ENCODE data around the gene NCKAP5L. TPM values are rescaled to one million over a fixed set of nuclear protein-coding genes. Genes with fewer than 3 reads are reported as not detected.

NCKAP5L gene
- total RNA-seq, 4 donors from 2014 or later: 8.4 to 15.5 (median 10.4) TPM

GRCh38 chr12:49823350-49823749 lies 4.9 kb downstream of the NCKAP5L start:
- ATAC-seq (no peak), DNase-seq (no peak)
- H3K9me3 ChIP-seq: no peaks in the 10 kb centered on the region
- in situ Hi-C loops (cut with MboI; ENCODE audit: low sequenced_read_pairs in 4 of 4): no loop called here
- no peaks in the 10 kb centered on the region for H3K36me3 ChIP-seq
- peak overlapping the region in 1 of 4 donors; percentile 5 for H3K27ac ChIP-seq
- H3K27me3 ChIP-seq: no peaks in the 10 kb centered on the region
- peaks cover 48 to 75% of the 10 kb centered on the region in 2 donors for H3K4me1 ChIP-seq
- no peak overlapping the region for H3K4me3 ChIP-seq
- intact Hi-C loops (cut with DNase I; ENCODE audit: low total_unique reads): no loop called here
- TF ChIP-seq POLR2A (IDR thresholded peaks at IDR 0.05) (no peak), CTCF (IDR thresholded peaks at IDR 0.05 in 4 of 5, conservative IDR thresholded peaks at IDR 0.05 in 1 of 5) (no peak)

GRCh38 chr12:49821373-49822287 lies 6.6 kb downstream of the NCKAP5L start:
- TF ChIP-seq POLR2A (IDR thresholded peaks at IDR 0.05): no peak
- TF ChIP-seq CTCF (IDR thresholded peaks at IDR 0.05 in 4 of 5, conservative IDR thresholded peaks at IDR 0.05 in 1 of 5): no peak
- Histone ChIP-seq H3K4me3 (no peak overlapping the region), H3K27me3 (no peaks in the 10 kb centered on the region), H3K27ac (peak overlapping the region in 1 of 4 donors; percentile 29), H3K9me3 (no peaks in the 10 kb centered on the region), H3K36me3 (no peaks in the 10 kb centered on the region), H3K4me1 (peaks cover 37 to 65% of the 10 kb centered on the region in 2 donors)
- in situ Hi-C loops (cut with MboI; ENCODE audit: low sequenced_read_pairs in 4 of 4): no loop called here
- no peak for ATAC-seq
- DNase-seq: no peak
- intact Hi-C loops (cut with DNase I; ENCODE audit: low total_unique reads): no loop called here

GRCh38 chr12:49819786-49820185 lies 8.4 kb downstream of the NCKAP5L start:
- H3K4me1 ChIP-seq: peaks cover 24 to 47% of the 10 kb centered on the region in 2 donors
- H3K36me3 ChIP-seq: no peaks in the 10 kb centered on the region
- no peak overlapping the region for H3K4me3 ChIP-seq
- H3K9me3 ChIP-seq: no peaks in the 10 kb centered on the region
- peak overlapping the region in 2 of 4 donors; percentile 38 to 49 for H3K27ac ChIP-seq
- TF ChIP-seq POLR2A (IDR thresholded peaks at IDR 0.05) (no peak), CTCF (IDR thresholded peaks at IDR 0.05 in 4 of 5, conservative IDR thresholded peaks at IDR 0.05 in 1 of 5) (no peak)
- DNase-seq (no peak), ATAC-seq (peak in 1 of 2 donors; percentile 55)
- intact Hi-C loops (cut with DNase I; ENCODE audit: low total_unique reads): no loop called here
- in situ Hi-C loops (cut with MboI; ENCODE audit: low sequenced_read_pairs in 4 of 4): no loop called here
- no peaks in the 10 kb centered on the region for H3K27me3 ChIP-seq

DNA sequence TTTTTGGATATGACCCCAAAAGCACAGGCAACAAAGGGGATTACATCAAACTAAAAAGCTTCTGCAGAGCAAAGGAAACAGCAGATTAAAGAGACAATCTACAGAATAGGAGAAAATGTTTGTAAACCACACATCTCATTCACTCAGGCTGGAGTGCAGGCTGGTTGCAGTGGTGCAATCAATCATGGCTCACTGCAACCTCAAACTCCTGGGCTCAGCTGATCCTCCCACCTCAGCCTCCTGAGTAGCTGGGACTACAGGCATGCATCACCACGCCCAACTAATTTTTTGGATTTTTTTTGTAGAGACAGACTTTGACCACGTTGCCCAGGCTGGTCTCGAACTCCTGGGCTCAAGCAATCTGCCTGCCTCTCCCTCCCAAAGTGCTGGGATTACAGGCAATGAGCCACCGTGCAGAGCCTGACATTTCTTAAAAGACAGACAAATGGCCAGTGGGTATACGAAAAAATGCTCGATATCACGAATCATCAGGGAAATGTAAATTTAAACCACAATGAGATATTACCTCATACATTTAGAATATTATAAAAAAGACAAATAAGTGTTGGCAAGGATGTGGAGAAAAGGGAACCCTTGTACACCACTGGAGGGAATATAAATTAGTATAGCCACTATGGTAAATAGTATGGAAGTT lies 9.8 kb downstream of the NCKAP5L start:
- in situ Hi-C loops (cut with MboI; ENCODE audit: low sequenced_read_pairs in 4 of 4): no loop called here
- intact Hi-C loops (cut with DNase I; ENCODE audit: low total_unique reads): no loop called here
- TF ChIP-seq POLR2A (IDR thresholded peaks at IDR 0.05): no peak
- no peak for TF ChIP-seq CTCF (IDR thresholded peaks at IDR 0.05 in 4 of 5, conservative IDR thresholded peaks at IDR 0.05 in 1 of 5)
- Histone ChIP-seq H3K4me3 (no peak overlapping the region), H3K27me3 (no peaks in the 10 kb centered on the region), H3K36me3 (no peaks in the 10 kb centered on the region), H3K4me1 (peaks cover 17 to 32% of the 10 kb centered on the region in 2 donors), H3K9me3 (no peaks in the 10 kb centered on the region), H3K27ac (no peak overlapping the region)
- no peak for DNase-seq
- ATAC-seq: no peak
